AG04449 (cell line): ENCODE results near the gene ANGEL2.

Source experiments
- CTCF ChIA-PET: fragments of 350-600 bp; formaldehyde crosslinking; extraction: SDS; loops from one replicate; lab custom pipeline; 2021; ENCODE audit warnings: antibody characterized with exemption; lab: Yijun Ruan, JAX
- POLR2A ChIA-PET: fragments of 400-600, 350-600 bp; formaldehyde crosslinking; extraction: SDS; loops from one replicate; lab custom pipeline; 2020; ENCODE audit warnings: antibody characterized with exemption, inconsistent platforms; lab: Yijun Ruan, JAX
- DNase-seq: peaks from one replicate; pipeline ENCODE4 v3.0.0-alpha.2; 2010; ENCODE audit warnings: low read depth, low spot score
- H3K4me3 ChIP-seq: 2 replicates; pipeline ENCODE4 v1.5.1; 2011; ENCODE audit warnings: low read depth, mild to moderate bottlenecking, control low read depth, low read length
- CTCF ChIP-seq: IDR thresholded peaks from one replicate; pipeline ENCODE4 v1.5.1; 2011; ENCODE audit warnings: mild to moderate bottlenecking, moderate library complexity, low read length, control low read depth, inconsistent platforms; ENCODE audit not compliant: insufficient read depth; ENCODE audit errors: missing control alignments

The ANGEL2 gene, protein sequence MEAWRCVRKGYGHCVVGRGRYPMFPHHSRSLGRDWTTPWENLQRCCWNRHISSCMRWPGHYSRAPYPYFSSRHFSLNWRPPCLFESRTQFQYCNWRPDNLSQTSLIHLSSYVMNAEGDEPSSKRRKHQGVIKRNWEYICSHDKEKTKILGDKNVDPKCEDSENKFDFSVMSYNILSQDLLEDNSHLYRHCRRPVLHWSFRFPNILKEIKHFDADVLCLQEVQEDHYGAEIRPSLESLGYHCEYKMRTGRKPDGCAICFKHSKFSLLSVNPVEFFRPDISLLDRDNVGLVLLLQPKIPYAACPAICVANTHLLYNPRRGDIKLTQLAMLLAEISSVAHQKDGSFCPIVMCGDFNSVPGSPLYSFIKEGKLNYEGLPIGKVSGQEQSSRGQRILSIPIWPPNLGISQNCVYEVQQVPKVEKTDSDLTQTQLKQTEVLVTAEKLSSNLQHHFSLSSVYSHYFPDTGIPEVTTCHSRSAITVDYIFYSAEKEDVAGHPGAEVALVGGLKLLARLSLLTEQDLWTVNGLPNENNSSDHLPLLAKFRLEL

DNA sequence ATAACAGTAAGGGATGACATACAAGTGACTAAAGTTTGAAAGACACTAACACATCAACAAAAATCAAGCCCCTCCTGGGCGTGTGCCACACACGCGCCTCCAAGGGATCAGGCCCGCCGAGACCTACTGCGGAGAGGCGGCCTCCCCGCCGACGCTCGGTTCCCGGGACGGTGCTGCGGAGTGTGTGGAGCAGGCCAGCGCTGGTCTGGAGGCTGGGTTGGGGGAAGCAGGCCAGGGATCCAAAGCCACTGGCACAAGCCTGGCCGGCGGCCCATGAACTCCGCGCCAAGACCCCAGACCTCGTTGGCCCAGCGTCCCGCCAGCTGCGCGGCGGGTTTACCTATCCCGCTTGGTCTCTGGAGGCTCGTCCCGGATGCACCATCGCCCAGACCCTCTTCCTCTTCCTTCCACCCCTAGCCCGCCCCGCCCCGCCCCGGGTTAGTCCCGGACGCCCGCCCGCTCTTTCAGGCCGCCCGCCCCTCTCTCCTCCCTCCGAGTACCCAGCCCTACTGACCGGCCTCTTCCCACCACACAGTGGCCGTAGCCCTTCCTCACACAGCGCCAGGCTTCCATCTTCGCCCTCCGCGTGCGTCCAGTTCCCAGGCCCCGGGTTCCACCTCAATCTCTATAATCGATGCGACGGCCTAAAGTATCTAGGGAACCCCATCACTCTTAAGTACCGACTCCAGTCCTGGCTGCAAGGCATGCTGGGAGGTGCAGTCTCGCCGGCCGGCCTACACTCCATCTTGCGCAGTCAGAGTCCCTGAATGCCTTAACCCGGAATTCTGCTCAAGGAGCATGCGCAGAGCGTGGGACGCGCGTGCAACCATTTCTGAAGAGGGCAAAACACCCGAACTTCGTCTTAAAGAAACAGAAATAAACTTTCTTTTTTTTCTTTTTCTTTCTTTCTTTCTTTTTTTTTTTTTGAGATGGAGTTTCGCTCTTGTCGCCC, at the start of gene ANGEL2:
Gene ANGEL2 (minus strand): TSS at position 769 of the 952 bp plus-strand sequence. CDS start 196 bp downstream, at position 573.
- peak within 1 kb of the TSS; percentile 83 for H3K4me3 ChIP-seq
- ChIA-PET CTCF (interaction anchor here (1.5 to 4.2 kb wide), 3 partner anchors 13 to 20 kb away, joined by 4 to 27 read pairs (median 10); no protein-coding TSS in a partner anchor), POLR2A (interaction anchor here (0.7 kb wide), 2 partner anchors 17 to 1788 kb away, joined by 3 read pairs; no protein-coding TSS in a partner anchor)

DNA sequence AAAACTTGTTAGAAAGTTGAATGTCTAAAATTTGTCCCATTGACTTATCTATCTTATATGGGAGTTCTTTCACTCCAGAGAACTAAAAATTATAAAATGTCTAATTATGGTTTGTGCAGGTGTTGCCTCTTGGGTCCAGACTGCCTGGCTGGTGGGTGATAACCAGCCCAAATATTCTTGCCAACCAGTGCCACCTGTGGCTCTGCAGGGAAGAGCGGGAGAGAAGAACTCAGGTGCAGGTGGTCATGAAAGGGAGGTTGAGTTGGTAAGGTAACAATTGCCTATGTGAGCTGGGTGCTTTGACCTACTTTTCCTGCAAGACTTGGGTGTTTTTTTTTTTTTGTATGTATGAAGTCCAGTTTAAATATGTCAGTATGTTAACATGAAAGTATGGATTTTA, 45.6 kb upstream of the ANGEL2 start:
- TF ChIP-seq CTCF, result no peak
- ChIA-PET CTCF (no interaction called here), POLR2A (no interaction called here)
- no peak overlapping the region for H3K4me3 ChIP-seq
- no peak for DNase-seq

More for the DNA sequence above, at the start of gene ANGEL2:
- peak; percentile 82 for DNase-seq
- no peak for TF ChIP-seq CTCF

GRCh38 chr1:213060836-213061235, 45.2 kb upstream of the ANGEL2 start:
- CTCF ChIA-PET, result no interaction called here
- TF ChIP-seq CTCF, result no peak
- H3K4me3 ChIP-seq, result no peak overlapping the region
- POLR2A ChIA-PET, result no interaction called here
- DNase-seq, result no peak

- ChIA-PET POLR2A (interaction anchor here (0.6 kb wide), 1 partner anchor 179 kb away, joined by 3 read pairs; no protein-coding TSS in a partner anchor), CTCF (no interaction called here)
- H3K4me3 ChIP-seq, result no peak overlapping the region
- DNase-seq, result no peak
- no peak for TF ChIP-seq CTCF
Observed at GRCh38 chr1:213057264-213058059, 41.8 kb upstream of the ANGEL2 start.

DNA sequence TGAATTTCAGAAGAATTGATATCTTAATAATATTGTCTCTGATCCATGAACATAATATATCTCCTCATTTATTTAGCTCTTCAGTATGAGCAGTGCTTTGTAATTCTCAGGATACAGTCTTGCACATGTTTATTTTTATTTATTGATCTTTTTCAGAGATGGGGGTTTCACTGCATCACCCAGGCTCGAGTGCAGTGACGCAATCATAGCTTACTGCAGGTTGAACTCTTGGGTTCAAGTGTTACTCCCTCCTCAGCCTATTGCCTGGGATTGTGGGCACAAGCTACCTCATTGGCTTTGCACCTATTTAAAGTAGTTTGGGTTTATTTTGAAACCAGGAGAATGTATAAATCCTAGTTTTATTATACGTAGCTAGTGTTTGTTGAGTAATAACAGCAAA, 40.1 kb upstream of the ANGEL2 start:
- CTCF ChIA-PET, result interaction anchor here (1.3 kb wide), 1 partner anchor 15 kb away, joined by 3 read pairs; no protein-coding TSS in a partner anchor
- no peak for TF ChIP-seq CTCF

More for the DNA sequence above, 40.1 kb upstream of the ANGEL2 start:
- no peak for DNase-seq
- POLR2A ChIA-PET, result no interaction called here
- H3K4me3 ChIP-seq, result no peak overlapping the region
